ENCODE measurements around the gene ATP11A.

DNA sequence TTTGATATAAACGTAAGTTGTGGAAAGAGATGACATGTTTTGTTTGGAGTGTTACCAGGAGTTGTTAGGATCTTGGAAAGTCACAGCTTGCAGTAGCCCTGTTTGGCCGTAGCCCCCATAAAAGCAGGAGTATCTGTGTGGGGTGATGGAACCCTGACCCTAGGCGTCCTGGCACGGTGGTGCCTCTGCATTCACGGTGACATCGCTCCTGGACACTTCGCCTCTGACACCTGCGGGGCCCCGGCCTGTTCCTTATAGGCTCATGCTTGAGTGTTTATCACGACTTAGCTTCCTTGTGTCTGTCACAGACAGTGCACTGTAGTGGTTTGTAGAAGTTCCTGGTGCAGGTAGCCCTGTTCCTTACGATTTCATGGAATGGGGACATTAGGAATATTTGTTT, 74.2 kb downstream of the ATP11A start:
- TF ChIP-seq, protein P1, sequence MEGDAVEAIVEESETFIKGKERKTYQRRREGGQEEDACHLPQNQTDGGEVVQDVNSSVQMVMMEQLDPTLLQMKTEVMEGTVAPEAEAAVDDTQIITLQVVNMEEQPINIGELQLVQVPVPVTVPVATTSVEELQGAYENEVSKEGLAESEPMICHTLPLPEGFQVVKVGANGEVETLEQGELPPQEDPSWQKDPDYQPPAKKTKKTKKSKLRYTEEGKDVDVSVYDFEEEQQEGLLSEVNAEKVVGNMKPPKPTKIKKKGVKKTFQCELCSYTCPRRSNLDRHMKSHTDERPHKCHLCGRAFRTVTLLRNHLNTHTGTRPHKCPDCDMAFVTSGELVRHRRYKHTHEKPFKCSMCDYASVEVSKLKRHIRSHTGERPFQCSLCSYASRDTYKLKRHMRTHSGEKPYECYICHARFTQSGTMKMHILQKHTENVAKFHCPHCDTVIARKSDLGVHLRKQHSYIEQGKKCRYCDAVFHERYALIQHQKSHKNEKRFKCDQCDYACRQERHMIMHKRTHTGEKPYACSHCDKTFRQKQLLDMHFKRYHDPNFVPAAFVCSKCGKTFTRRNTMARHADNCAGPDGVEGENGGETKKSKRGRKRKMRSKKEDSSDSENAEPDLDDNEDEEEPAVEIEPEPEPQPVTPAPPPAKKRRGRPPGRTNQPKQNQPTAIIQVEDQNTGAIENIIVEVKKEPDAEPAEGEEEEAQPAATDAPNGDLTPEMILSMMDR (IDR thresholded peaks at IDR 0.05; ENCODE audit: borderline replicate concordance, extremely low read depth, low read length, poor library complexity, severe bottlenecking): no peak
- no peak for TF ChIP-seq EZH2 (IDR thresholded peaks at IDR 0.05; ENCODE audit: borderline replicate concordance, low read depth, low read length, severe bottlenecking)

Data from DND-41 (cell line).